Measurements from ENCODE around the gene BHLHE41.

The BHLHE41 gene

DNA sequence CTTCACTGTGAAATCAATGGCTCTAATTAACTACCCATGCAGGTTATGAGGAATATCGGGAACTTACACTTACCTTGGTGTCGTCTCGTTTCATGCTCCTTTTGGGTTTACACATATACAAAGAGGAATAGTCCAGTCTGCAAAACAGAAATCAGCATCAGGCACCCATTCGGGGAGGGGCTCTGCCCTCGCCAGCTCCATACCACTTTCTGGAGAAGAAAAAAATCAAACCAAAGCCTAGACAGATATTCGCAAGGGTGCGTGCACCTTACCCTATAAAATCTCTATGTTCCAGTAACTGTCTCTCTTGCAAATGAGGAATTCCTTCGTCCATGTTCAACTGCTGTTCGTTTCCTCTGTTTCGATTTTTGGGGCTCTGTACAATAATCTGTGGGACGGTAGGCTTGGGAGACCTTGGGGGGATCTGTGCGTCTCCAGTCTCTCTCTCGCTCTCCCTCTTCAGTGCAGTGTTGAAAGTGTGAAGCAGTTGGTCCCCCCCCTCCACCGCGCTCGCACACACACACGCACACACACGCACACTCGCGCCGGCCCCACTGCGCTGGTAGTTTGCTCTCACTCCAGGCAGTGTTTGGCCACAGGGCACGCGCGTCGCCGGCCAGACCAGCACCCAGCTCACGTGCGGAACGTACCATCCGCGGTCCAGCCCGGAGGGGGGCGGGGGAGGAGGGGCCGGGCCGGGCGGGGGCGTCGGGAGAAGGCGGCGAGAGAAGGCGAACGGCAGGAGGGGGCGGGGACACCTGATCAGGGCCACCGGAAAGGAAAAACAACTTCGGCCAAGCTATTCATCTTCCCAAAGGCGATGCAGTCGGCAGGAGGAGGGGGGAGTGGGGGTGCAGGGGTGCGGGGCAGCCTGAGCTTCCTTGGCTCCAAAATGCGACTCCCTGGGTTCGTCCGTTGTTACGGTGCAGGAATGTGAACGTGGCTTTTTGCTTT is at the start of gene BHLHE41:
Gene BHLHE41, minus strand, starts transcription at position 592 of the 954 bp plus-strand sequence. Its CDS starts 258 bp downstream, at position 334.
- no peak for DNase-seq

DNA sequence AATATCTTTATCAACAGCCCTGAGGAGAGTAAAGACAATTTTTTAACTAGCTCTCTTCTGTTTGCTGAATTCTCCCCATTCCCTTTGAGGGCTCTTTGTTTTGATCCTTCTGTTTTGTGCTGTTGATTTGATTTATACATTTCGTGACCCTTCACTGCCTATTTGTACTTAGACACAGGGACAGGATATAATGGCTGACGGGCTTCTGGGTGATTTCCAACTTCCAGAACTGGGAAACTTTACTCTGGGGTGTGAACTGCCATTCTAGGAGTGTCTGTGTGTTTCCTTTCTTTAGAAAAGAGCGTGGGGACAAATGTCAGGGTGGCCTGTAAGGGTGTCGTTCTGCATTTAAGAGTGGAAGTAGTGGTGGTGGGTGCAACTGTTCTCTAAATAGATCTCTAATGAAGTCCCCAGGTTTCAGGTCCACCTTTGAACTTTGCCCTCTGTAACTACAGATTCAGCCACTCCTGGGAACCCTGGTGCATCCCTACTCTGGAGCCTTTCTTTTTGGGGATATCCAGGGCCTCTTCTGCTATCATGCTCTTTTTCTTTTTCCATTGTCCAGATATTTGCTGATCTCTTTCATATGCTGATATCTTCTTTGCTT is 48.2 kb upstream of the BHLHE41 start:
- DNase-seq, result no peak

- no peak for DNase-seq
Observed at GRCh38 chr12:26172539-26172938, 47.7 kb upstream of the BHLHE41 start.

DNA sequence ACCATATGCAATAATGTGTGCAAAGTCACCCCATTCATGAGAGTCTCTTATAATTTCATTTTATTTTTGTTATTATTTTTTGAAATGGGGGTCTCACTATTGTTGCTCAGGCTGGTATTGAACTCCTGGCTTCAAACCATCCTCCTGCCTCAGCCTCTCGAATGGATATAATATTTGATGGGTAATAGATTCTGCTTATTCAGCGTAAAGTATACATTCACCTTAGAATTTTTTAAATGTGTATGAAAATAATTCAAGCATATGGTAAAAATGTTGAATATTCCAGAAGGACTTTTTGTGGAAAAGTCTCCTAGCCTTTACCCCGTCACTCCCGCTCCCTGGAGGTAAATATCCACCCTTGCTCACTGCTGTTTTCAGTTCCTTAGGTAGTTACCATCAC is 47.2 kb upstream of the BHLHE41 start:
- no peak for DNase-seq

- DNase-seq, result no peak
Observed at GRCh38 chr12:26164118-26164517, 39.3 kb upstream of the BHLHE41 start.

DNA sequence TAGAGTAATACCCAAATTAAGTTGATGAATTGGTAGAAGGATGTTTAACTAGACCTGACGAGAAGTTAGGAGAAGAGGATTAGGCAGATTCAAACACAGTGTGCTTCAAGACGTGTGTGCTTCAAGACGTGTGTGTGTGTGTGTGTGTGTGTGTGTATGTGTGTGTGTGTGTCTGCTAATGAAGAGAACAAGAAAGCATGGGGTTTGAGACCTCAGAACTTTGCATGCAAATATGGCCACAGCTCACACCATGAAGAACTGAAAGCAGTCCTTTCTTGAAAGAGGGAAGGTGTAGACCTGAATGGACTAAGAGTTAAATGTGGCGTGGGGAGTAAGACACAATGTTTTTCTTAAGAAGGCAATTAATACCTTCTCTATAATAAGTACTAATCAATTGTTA is 38.1 kb upstream of the BHLHE41 start:
- no peak for DNase-seq

- DNase-seq, result no peak
Observed at GRCh38 chr12:26162174-26162573, 37.3 kb upstream of the BHLHE41 start.

- no peak for DNase-seq
Observed at GRCh38 chr12:26158078-26158764, 33.4 kb upstream of the BHLHE41 start.

DNA sequence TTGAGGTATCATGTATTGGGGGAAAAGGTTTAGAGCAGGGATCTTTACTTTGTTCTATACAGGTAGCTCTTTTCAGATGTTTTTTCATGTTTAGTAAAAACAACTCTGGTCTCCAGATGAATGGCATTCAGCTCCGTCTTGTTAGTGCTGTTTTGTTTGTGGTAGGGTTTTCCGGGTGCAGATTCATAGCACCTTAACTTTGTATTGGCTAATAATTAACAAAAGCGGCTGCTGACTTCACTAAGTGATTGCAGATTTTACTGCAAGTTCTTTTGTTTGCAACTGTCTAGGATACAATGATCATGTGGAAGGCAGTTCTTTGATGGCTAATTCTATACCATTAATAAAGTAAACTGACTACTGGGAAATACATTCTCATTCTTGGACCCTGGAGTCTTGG is 32.2 kb upstream of the BHLHE41 start:
- DNase-seq, result no peak

DNA sequence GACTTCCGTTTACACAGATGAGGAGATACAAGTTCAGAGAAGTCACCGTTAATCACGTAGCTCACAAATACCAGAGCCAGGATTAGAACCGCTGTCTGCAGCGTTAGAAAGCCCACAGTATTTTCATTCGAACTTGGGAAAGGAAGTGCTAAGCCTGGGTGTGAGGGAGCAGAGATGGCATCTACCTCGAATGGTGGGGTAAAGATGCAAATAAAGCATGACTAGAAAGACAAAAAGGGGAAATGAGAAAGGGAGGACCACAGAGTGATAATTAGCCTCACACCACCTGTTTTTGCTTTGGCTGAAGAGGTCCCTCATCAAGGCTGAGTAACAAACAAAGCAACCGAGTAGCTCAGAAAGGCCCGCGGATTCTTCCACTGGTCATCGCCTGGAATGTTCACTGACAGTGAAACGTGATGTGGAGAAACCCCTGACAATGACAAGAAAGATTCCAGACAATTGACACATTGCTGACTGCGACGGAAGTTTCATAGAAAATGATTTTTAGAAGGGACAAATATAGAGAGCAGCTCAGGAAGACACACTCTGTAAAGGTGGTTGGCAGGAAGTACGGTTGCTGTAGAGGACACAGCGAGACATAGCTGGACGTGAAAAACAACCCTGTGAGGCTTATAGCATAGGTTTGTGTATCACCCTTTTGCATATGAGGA is 31.5 kb upstream of the BHLHE41 start:
- no peak for DNase-seq

- no peak for DNase-seq
Observed at GRCh38 chr12:26153421-26154154, 28.8 kb upstream of the BHLHE41 start.

- DNase-seq, result no peak
Observed at GRCh38 chr12:26152507-26153102, 27.8 kb upstream of the BHLHE41 start.

- DNase-seq, result no peak
Observed at GRCh38 chr12:26150736-26151450, 26.1 kb upstream of the BHLHE41 start.

GRCh38 chr12:26149968-26150500 is 25.2 kb upstream of the BHLHE41 start:
- DNase-seq, result no peak

- DNase-seq, result no peak
Observed at GRCh38 chr12:26148291-26148690, 23.5 kb upstream of the BHLHE41 start.

GRCh38 chr12:26143291-26143690 is 18.5 kb upstream of the BHLHE41 start:
- no peak for DNase-seq

DNA sequence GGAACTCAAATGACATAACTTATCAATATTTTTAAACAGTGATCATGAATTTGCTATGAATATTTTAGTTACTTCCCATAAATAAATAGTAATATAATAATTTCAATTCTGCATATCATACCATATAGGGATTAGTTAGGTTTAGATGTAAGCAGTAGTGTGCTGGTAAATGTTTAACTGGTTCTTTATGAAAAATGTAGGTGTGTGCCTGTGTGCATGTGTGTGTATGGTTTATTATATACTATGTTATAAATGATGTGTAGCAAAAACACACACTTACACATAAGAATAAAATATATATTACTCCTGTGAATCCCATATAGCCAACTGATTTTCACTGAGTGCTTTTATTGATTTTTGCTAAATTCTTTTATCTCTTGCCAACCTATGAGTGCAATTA is 14.0 kb upstream of the BHLHE41 start:
- DNase-seq, result no peak

DNA sequence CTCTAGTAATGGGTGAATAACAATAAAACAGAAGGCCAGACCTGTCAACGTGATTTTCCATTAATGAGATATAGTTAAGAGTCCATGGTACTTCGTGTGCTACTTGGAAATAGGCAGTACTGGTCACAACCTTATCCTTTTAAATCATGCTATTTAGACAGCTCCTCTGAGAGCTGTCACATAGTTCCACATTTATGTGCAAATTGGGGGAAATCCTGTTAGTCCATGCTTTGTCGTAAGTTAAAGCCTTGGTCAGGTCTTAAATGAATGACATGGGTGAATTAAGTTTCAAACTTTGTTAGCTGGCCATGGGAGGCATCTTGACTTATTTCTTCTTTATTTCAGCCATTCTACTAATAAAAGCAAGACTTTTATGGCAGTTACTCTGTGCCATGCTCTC is 11.9 kb upstream of the BHLHE41 start:
- no peak for DNase-seq

DNA sequence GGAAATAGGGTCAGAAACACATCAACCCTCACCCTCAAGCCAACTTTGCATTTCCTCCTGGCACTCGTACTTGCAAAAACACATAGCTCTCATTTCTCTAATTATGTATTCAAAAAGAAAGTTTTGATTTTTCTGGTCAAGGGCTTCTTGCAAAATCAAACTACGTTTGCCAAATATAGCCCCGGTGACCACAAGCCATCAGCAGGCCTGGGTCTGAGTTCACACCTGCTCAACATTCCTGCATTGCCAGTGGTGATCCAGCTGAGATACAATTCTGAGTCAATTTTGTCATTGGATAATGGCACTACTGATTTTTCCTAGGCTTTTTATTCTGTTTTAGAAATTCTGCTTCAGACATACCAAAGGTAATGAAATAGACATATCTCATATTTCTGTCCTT is 10.7 kb upstream of the BHLHE41 start:
- DNase-seq, result no peak

GRCh38 chr12:26135010-26135420 is 10.2 kb upstream of the BHLHE41 start:
- DNase-seq, result no peak

- no peak for DNase-seq
Observed at GRCh38 chr12:26134540-26134939, 9.7 kb upstream of the BHLHE41 start.
